Activated CD4-positive, alpha-beta T cell treated with anti-CD3 and anti-CD28 coated beads, Interleukin-2, amount 50 U/mL, for 24 hours (primary cell): ENCODE measurements around the gene MESD.

Experiments used
- DNase-seq, 2 donors: peaks; one replicate each; pipeline ENCODE4 v3.0.0-alpha.2; 2020; ENCODE audit warnings: low read depth in 1 of 2, low spot score in 1 of 2

MESD gene

GRCh38 chr15:81015621-81016488, 26.2 kb upstream of the MESD start:
- DNase-seq: no peak

GRCh38 chr15:81014446-81015093, 25.0 kb upstream of the MESD start:
- no peak for DNase-seq

- no peak for DNase-seq
Measured at GRCh38 chr15:81013396-81013929, 23.8 kb upstream of the MESD start.

GRCh38 chr15:81012588-81012987, 23.0 kb upstream of the MESD start:
- DNase-seq: no peak

DNA sequence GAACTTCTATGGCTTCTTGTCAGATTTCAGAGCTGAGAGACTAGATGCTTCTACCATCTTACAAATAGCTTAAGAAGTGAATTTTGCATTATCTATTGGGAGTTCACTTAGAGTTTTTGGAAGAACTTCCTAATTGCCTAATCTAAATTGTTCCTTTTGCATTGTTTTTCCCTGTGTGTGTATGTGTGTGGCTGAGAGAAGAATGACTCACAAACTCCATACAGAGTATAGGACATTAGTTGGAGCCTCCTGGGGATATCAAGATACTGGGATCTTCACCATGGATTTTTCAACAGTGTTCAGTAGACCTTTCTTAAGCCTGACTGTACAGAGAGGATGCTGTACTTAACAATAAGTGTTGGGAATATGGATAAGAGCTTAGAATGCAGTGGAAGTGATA, 22.0 kb upstream of the MESD start:
- no peak for DNase-seq

DNA sequence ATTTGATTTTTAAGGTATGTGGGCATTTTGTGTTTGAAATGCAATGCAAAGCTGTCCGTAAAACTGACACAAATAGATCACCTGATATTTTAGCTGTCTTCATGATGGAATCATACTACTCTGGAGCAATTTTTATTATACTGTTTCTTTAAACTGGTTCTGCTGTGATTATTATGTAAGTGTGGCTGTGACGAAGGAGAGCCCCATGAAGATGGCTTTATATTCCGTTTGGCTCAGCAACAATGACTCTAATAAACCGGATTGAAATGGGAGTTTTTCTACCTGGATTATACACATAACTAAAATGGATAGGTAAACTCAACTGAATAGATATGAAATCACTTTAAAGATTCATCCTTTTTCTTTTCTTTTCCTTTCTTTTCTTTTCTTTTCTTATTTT, 20.5 kb upstream of the MESD start:
- DNase-seq: no peak

- DNase-seq: no peak
Measured at GRCh38 chr15:81008312-81008711, 18.7 kb upstream of the MESD start.

- DNase-seq: no peak
Measured at GRCh38 chr15:81007428-81008064, 17.9 kb upstream of the MESD start.

DNA sequence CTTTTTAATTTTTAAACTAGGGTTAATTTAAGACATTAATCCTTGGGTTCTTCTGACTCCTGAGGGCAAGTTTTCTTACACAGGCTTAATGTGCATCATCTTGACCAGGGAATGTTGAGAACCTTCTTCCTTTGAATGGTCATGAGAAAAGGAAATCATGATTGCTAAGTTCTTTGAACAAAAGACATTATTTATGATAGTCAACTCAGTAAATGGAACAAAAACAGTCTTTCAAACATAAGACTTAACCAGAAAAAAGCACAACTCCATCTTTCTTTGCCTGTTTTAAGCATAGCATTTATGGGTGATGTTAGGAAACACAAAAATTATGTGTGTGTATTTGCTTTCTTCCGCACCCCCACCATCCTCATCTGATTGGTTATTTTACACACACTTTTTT, 16.5 kb upstream of the MESD start:
- no peak for DNase-seq

- no peak for DNase-seq
Measured at GRCh38 chr15:81003097-81003350, 13.4 kb upstream of the MESD start.

- DNase-seq: no peak
Measured at GRCh38 chr15:81002331-81003096, 12.9 kb upstream of the MESD start.

- DNase-seq: no peak
Measured at GRCh38 chr15:81002009-81002330, 12.4 kb upstream of the MESD start.

GRCh38 chr15:81001152-81002008, 11.8 kb upstream of the MESD start:
- DNase-seq: peak in 1 of 2 donors; percentile 36

DNA sequence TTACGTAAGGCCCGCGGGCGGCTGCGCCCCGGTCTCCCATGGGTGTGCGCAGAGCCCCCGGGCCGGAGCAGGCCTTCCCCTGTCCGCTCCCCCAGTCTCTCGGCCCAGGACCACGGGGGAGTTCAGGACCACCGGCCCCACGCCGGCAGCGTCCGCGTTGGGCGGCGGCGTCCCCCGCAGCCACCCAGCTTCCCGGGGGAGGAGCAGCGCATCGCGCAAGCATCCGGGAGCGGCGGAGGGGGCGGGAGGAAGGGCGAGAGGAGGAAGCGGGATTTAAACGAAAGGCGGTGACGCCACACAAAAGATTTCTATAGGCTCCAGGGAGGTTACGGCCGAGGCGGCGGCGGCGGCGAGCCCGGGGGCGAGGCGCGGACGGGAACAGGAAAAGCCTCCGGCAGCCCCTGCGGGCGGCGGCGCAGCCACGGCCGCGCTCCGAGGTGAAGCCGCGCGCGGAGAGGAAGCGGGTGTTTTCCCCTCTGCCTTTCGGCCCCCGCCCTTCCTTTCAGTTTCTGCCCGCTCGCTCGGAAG, 11.1 kb upstream of the MESD start, which contains the start of gene TLNRD1:
Gene TLNRD1, plus strand, starts transcription at position 300 of the 528 bp plus-strand sequence. CDS start 1,349 bp downstream, outside the sequence.
- DNase-seq: peak; percentile 67 to 75

GRCh38 chr15:81000144-81000623, 10.6 kb upstream of the MESD start:
- DNase-seq: no peak

GRCh38 chr15:80999623-81000036, 10.0 kb upstream of the MESD start:
- DNase-seq: peak; percentile 26 to 44

GRCh38 chr15:80998251-80998650, 8.6 kb upstream of the MESD start:
- no peak for DNase-seq

DNA sequence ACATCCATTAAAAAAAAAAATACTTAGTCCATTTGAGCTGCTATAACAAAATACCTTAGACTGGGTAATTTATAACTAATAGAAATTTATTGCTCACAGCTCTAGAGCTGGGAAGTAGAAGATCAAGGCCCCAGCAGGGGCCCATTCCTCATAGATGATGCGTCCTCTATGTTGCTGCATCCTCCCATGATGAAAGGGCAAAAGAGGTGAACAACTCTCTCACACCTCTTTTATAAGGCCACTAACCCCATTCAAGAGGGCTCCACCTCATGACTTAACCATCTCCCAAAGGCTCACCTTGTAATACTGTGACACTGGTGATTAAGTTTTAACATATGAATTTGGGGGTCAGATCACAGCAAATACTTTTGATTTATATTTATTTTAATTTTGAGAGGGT, 8.1 kb upstream of the MESD start:
- DNase-seq: no peak

DNA sequence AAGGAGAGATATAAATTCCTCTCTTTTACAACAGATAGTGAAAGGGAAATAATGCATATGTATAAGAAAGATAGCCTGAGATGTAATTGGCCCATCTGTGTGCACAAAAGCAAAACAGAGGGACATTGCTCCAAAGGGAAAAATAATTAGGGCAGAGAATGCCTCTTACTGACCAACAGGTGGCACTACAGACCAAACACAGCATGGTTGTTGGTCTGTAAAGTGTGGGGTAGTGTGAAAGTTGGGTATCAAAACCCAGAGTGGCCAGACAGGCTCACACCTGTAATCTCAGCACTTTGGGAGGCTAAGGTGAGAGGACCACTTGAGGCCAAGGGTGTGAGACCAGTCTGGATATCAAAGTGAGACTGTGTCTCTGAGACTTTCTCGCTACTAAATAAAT, 6.6 kb upstream of the MESD start:
- DNase-seq: no peak

DNA sequence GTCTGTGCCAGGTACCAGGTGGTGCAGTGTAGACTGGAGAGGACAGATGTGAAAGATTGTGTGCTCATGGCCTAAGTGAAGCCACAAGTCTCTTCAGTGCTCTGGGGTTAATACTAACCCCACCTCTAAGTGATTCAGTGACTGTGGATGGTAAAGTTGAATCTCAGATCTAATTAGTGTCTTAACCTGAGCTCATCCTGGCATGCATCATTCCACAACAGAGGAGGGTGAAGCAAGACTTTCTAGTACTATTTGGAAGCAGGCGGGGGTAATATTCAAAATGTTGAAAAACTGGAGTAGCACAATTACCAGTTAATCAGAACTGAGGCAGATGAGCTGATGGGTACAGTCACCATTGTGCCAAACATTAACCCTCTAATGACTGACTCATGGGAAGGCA, 2.8 kb upstream of the MESD start:
- no peak for DNase-seq
